Activated T-helper 17 cell treated with anti-CD3 and anti-CD28 coated beads, Interleukin-2, amount 50 U/mL, for 72 hours (primary cell): ENCODE measurements around the gene RUVBL2. TPM values are rescaled to one million over a fixed set of nuclear protein-coding genes. Genes with fewer than 3 reads are reported as not detected.

Experiments used
- ATAC-seq: fragments of 150-1000 bp; cut with Tn5 transposase; replicated peaks from 2 replicates; pipeline ENCODE4 v1.10.0; 2021; ENCODE audit warnings: mild to moderate bottlenecking, moderate library complexity
- H3K27ac Mint-ChIP-seq: one replicate; pipeline ENCODE4 v1.8.0; 2022; ENCODE audit warnings: mixed read lengths
- H3K27me3 Mint-ChIP-seq: one replicate; pipeline ENCODE4 v1.8.0; 2022; ENCODE audit warnings: mixed read lengths
- H3K36me3 Mint-ChIP-seq: one replicate; pipeline ENCODE4 v1.8.0; 2022; ENCODE audit warnings: low read depth, mild to moderate bottlenecking, mixed read lengths
- H3K4me1 Mint-ChIP-seq: one replicate; pipeline ENCODE4 v1.8.0; 2022; ENCODE audit warnings: mixed read lengths
- H3K4me3 Mint-ChIP-seq: one replicate; pipeline ENCODE4 v1.8.0; 2022; ENCODE audit warnings: mild to moderate bottlenecking, mixed read lengths
- H3K9me3 Mint-ChIP-seq: one replicate; pipeline ENCODE4 v1.8.0; 2022; ENCODE audit warnings: mixed read lengths
- total RNA-seq, 2 donors: library from RNA; stranded (reverse); gene quantifications; one replicate each; pipeline ENCODE4 v1.2.3, GENCODE V29; 2022

The RUVBL2 gene
- total RNA-seq, 2 donors from 2014 or later: 100 to 166 TPM

GRCh38 chr19:48968179-48968661, 25.5 kb upstream of the RUVBL2 start:
- no peaks in the 10 kb centered on the region for H3K9me3 Mint-ChIP-seq
- H3K27ac Mint-ChIP-seq: peak overlapping the region; percentile 73
- H3K4me3 Mint-ChIP-seq: peak overlapping the region; percentile 100
- peaks cover 28% of the 10 kb centered on the region for H3K4me1 Mint-ChIP-seq
- ATAC-seq: no peak
- H3K36me3 Mint-ChIP-seq: peaks cover 79% of the 10 kb centered on the region
- no peaks in the 10 kb centered on the region for H3K27me3 Mint-ChIP-seq

DNA sequence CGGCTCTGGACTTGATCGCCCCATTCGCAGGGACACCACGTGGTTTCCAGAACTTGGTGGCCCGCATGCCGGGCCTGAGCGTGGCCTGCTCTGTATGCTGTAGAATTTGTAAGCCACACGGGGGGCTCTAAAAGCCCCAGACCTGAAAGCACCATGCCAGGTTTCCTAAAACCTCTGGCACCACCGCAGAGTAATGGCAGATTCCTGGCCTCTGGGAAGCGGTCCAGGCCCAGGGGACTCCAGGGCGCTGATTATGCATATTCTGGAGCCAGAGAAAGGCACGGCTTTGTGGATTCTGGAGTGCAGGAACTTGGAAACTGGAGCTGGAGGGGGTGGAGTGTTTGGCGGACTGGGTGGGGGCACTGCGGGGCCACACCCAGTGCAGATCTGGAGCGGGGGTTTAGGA, 24.9 kb upstream of the RUVBL2 start:
- Mint-ChIP-seq H3K27me3 (no peaks in the 10 kb centered on the region), H3K4me1 (peaks cover 24% of the 10 kb centered on the region), H3K4me3 (no peak overlapping the region), H3K27ac (no peak overlapping the region), H3K9me3 (no peaks in the 10 kb centered on the region), H3K36me3 (peaks cover 79% of the 10 kb centered on the region)
- ATAC-seq: no peak

- ATAC-seq: no peak
- Mint-ChIP-seq H3K4me3 (no peak overlapping the region), H3K4me1 (peaks cover 17% of the 10 kb centered on the region), H3K9me3 (no peaks in the 10 kb centered on the region), H3K27ac (no peak overlapping the region), H3K36me3 (peaks cover 81% of the 10 kb centered on the region), H3K27me3 (no peaks in the 10 kb centered on the region)
Observed at GRCh38 chr19:48969276-48970138, 24.2 kb upstream of the RUVBL2 start.

DNA sequence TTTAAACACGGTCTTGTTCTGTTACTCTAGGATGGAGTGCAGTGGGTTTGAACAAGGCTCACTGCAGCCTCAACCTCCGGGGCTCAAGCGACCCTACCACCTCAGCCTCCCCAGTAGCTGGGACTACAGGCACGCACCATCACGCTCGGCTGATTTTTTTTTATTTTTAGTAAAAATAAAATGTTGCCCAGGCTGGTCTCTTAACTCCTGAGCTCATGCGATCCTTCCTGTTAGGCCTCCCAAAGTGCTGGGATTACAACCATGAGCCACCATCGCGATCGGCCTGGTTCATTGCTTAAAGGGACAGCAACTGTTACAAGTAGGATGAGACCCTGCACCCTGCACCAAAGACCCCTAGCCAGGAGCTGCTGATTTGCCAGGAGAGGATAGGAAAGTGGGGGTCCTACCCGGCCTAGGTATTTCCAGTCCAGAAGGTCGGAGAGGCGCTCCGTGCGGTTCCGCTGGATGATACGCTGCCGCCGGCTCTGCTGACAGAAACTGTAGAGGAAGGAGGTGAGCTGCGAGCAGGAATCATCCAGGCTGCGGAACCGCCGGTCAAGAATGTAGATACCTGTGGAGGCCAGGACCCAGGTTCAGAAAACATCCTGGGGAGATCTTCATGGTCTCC, 23.4 kb upstream of the RUVBL2 start:
- ATAC-seq: no peak
- Mint-ChIP-seq H3K27ac (no peak overlapping the region), H3K27me3 (no peaks in the 10 kb centered on the region), H3K9me3 (no peaks in the 10 kb centered on the region), H3K36me3 (peaks cover 81% of the 10 kb centered on the region), H3K4me3 (no peak overlapping the region), H3K4me1 (peaks cover 14% of the 10 kb centered on the region)

DNA sequence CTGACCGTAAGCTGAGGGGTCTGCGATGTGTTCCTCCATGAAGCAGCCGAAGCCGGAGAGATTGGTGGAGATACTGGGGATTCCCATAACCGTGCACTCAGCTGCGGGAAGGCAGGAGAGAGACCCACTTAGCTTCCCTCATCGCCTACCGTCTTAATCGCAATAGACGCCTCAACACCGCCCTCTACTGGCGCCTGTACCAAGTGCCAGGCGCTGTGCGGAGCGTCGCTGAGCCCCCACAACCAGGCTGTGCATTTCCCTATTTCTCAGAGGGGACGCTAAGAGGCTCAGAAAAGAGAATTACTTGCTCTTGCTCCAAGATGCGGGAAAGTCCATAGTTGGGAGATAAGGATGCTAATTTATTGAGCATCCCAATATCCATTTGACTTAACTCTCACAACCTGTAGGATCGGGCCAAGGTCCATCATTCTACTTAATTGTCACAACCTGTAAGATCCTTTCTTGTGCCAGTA, 22.7 kb upstream of the RUVBL2 start:
- ATAC-seq: peak; percentile 80
- H3K27me3 Mint-ChIP-seq: no peaks in the 10 kb centered on the region
- no peaks in the 10 kb centered on the region for H3K9me3 Mint-ChIP-seq
- no peak overlapping the region for H3K4me3 Mint-ChIP-seq
- no peak overlapping the region for H3K27ac Mint-ChIP-seq
- H3K36me3 Mint-ChIP-seq: peaks cover 81% of the 10 kb centered on the region
- H3K4me1 Mint-ChIP-seq: peaks cover 14% of the 10 kb centered on the region

DNA sequence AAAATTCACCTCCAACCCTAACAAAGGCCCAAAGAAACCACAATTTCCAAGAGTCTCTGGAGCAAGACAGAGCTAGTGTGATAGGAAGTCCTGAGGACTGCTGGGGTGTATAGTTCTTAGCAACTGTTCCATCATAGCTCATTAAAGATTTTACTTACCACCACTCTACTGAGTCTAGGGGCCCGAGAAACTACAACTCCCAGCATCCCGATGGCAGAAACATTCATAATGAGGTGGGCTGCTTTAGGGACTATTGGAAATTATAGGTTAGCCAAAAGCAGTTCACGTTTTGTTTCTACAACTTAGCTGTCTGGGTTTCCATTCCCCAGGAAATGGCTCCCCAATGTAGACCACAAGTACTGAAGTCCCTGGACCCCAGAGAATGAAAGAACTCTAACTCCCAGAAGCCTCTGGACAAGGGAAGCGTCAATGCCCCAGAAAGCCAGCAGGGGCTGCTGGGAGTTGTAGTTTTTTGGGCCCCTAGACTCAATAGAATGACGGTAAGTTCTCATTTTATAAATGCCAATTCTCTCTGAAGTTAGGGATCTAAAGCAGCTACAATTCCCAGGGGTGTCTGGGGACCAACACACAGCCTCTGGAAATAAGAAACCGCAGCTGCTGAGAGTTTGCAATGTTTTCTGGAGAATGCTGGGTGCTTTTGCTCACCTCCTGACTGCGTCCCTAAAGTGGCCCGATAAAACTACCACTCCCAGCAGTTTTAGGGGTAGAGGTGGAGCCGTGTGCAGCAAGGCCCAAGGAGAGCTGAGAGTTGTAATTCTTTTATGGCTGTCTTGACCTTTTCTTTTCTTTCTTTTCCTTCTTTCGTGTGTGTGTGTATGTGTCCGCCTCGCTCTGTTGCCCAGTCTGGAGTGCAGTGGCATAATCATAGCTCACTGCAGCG, 17.5 kb upstream of the RUVBL2 start:
- H3K4me3 Mint-ChIP-seq: no peak overlapping the region
- peaks cover 75% of the 10 kb centered on the region for H3K36me3 Mint-ChIP-seq
- no peaks in the 10 kb centered on the region for H3K27me3 Mint-ChIP-seq
- peaks cover 9% of the 10 kb centered on the region for H3K4me1 Mint-ChIP-seq
- no peaks in the 10 kb centered on the region for H3K9me3 Mint-ChIP-seq
- peak overlapping the region; percentile 10 for H3K27ac Mint-ChIP-seq
- ATAC-seq: no peak

DNA sequence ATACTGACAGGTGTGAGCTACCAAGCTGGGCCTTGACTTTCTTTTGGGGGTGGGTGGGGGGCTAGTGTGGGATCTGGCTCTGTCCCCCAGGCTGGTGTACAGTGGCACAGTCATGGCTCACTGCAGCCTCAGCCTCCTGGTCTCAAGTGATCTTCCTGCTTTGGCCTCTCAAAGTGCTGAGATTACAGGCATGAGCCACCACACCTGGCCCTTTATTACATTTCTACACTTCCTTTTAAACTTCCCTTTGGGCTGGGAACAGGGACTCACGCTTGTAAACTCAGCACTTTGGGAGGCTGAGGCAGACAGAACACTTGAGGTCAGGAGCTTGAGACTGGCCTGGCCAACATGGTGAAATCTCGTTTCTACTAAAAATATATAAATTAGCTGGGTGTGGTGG, 16.6 kb upstream of the RUVBL2 start:
- ATAC-seq: no peak
- Mint-ChIP-seq H3K4me1 (peaks cover 9% of the 10 kb centered on the region), H3K27me3 (no peaks in the 10 kb centered on the region), H3K36me3 (peaks cover 81% of the 10 kb centered on the region), H3K9me3 (no peaks in the 10 kb centered on the region), H3K27ac (peak overlapping the region; percentile 10), H3K4me3 (no peak overlapping the region)

GRCh38 chr19:48982280-48982679, 11.4 kb upstream of the RUVBL2 start:
- no peak overlapping the region for H3K27ac Mint-ChIP-seq
- no peak overlapping the region for H3K4me3 Mint-ChIP-seq
- peaks cover 90% of the 10 kb centered on the region for H3K36me3 Mint-ChIP-seq
- no peaks in the 10 kb centered on the region for H3K27me3 Mint-ChIP-seq
- H3K9me3 Mint-ChIP-seq: no peaks in the 10 kb centered on the region
- no peak for ATAC-seq
- H3K4me1 Mint-ChIP-seq: peaks cover 10% of the 10 kb centered on the region

DNA sequence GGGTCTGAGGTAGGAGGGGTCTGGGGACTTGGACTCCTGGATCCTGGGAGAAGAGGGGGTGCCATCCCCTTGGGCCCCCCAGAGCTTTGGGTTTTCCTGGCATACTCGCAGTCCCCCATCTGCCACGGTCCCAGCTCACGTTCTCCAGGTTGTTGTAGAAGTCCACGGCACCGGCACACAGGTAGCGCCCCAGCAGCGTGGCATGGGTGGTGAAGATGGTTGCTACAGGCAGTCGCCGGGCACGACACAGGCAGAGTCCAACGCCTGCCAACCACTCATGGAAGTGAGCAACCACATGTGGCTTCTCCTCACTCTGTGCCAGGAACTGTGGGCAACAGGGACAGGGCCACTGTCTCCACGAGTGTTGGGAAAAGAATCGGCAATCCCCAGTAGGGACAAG, 8.0 kb upstream of the RUVBL2 start:
- no peaks in the 10 kb centered on the region for H3K9me3 Mint-ChIP-seq
- no peak overlapping the region for H3K27ac Mint-ChIP-seq
- H3K4me1 Mint-ChIP-seq: peaks cover 16% of the 10 kb centered on the region
- H3K4me3 Mint-ChIP-seq: no peak overlapping the region
- no peaks in the 10 kb centered on the region for H3K27me3 Mint-ChIP-seq
- H3K36me3 Mint-ChIP-seq: peaks cover 94% of the 10 kb centered on the region
- ATAC-seq: no peak

- H3K36me3 Mint-ChIP-seq: peaks cover 95% of the 10 kb centered on the region
Observed at GRCh38 chr19:48986211-48986610, 7.5 kb upstream of the RUVBL2 start.

DNA sequence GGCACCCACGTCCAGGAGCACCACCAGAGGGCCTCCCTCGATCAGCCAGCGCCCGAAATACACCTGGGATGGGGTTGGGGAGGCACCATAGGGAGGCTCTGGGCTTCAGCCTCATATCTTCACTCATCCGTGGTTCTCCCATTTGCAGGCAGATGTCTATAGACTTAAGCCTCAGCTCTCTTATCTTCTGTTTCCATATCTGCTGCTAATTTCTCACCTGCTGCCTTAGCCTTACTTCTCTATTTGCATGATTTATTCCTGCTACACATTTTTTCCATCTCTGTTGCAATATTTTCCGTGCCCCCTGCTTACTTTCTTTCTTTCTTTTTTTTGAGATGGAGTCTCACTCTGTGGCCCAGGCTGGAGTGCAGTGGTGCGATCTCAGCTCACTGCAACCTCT, 6.4 kb upstream of the RUVBL2 start:
- peaks cover 89% of the 10 kb centered on the region for H3K36me3 Mint-ChIP-seq
- no peaks in the 10 kb centered on the region for H3K27me3 Mint-ChIP-seq
- no peak overlapping the region for H3K4me3 Mint-ChIP-seq
- no peak overlapping the region for H3K27ac Mint-ChIP-seq
- H3K4me1 Mint-ChIP-seq: peaks cover 19% of the 10 kb centered on the region
- no peaks in the 10 kb centered on the region for H3K9me3 Mint-ChIP-seq
- peak; percentile 19 for ATAC-seq

More at GRCh38 chr19:48986211-48986610, 7.5 kb upstream of the RUVBL2 start:
- Mint-ChIP-seq H3K4me1 (peaks cover 16% of the 10 kb centered on the region), H3K9me3 (no peaks in the 10 kb centered on the region), H3K27ac (no peak overlapping the region), H3K27me3 (no peaks in the 10 kb centered on the region), H3K4me3 (no peak overlapping the region)
- no peak for ATAC-seq

- no peak for ATAC-seq
- Mint-ChIP-seq H3K27ac (peak overlapping the region; percentile 21), H3K4me3 (no peak overlapping the region), H3K9me3 (no peaks in the 10 kb centered on the region), H3K27me3 (no peaks in the 10 kb centered on the region), H3K36me3 (peaks cover 87% of the 10 kb centered on the region), H3K4me1 (peaks cover 22% of the 10 kb centered on the region)
Observed at GRCh38 chr19:48988286-48988685, 5.4 kb upstream of the RUVBL2 start.

DNA sequence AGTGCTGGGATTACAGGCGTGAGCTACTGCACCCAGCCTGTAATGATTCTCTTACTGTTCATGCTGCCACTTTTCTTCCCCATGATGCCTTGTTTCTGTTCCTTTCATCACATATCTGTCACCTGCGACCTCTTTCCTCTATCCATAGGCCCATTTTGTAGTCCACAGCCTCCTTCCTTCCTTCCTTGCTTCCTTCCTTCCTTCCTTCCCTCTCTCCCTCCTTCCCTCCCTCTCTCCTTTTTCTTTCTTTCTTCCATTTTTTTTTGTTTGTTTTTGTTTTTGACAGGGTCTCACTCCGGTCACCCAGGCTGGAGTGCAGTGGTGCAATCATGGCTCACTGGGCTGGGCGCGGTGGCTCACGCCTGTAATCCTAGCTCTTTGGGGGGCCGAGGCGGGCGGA, 4.8 kb upstream of the RUVBL2 start:
- ATAC-seq: no peak
- Mint-ChIP-seq H3K27me3 (no peaks in the 10 kb centered on the region), H3K4me3 (no peak overlapping the region), H3K36me3 (peaks cover 87% of the 10 kb centered on the region), H3K27ac (peak overlapping the region; percentile 21), H3K9me3 (no peaks in the 10 kb centered on the region), H3K4me1 (peaks cover 26% of the 10 kb centered on the region)

DNA sequence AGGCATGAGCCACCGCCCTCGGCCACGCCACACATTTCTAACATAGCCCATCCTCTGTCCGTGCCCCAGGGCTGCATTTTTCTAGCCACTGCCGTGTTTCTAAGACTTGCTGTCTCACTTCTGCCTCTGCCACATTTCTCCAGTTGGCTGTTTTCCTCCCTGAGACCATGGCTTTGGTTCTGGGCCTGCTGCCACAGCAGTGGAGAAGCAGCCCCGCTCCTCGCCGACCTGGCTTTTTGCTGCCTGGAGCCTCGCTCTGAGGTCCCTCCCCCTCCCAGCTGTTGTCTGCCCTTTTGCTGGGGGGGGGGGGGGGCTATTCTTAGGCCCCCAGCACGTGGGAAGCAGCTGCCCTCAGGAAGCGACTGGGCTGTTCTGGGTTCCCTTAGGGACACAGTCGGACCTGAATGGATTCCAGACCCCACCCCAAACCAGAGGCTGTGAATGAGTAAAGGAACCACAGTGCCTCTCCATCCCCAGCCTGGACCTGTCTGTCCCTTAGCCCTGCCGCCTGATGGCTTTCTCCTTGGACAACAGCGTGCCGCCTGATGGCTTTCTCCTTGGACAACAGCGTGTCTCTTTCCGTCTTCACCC, 3.9 kb upstream of the RUVBL2 start:
- Mint-ChIP-seq H3K27ac (peak overlapping the region; percentile 25), H3K4me1 (peaks cover 32% of the 10 kb centered on the region), H3K4me3 (peak overlapping the region; percentile 8), H3K9me3 (no peaks in the 10 kb centered on the region), H3K36me3 (peaks cover 86% of the 10 kb centered on the region), H3K27me3 (no peaks in the 10 kb centered on the region)
- ATAC-seq: no peak
